GM23248 (cell line): ENCODE data around the gene CCNB2. TPM values are rescaled to one million over a fixed set of nuclear protein-coding genes. Genes with fewer than 3 reads are reported as not detected.

ENCODE experiments used
- DNase-seq: peaks from one replicate; pipeline ENCODE4 v3.0.0-alpha.2; 2015
- H2AFZ ChIP-seq: fragments of 200-600 bp; sonication (generic); 2 replicates; pipeline ENCODE4 v1.6.1; 2016; ENCODE audit warnings: antibody characterized with exemption
- H3F3A ChIP-seq: fragments of 200-600 bp; sonication (generic); 2 replicates; pipeline ENCODE4 v1.6.1; 2016; ENCODE audit warnings: mild to moderate bottlenecking, antibody characterized with exemption, mixed run types; ENCODE audit not compliant: insufficient read depth
- H3K27ac ChIP-seq: fragments of 200-600 bp; sonication (generic); 2 replicates; pipeline ENCODE4 v1.5.1; 2016; ENCODE audit warnings: mild to moderate bottlenecking
- H3K27me3 ChIP-seq: fragments of 200-600 bp; sonication (generic); replicated peaks from 2 replicates; pipeline ENCODE4 v1.6.1; 2016; ENCODE audit warnings: mild to moderate bottlenecking; ENCODE audit not compliant: insufficient read depth
- H3K36me3 ChIP-seq: fragments of 200-600 bp; sonication (generic); 2 replicates; pipeline ENCODE4 v1.6.1; 2016; ENCODE audit warnings: low read depth, mild to moderate bottlenecking
- H3K4me1 ChIP-seq: fragments of 200-600 bp; sonication (generic); 2 replicates; pipeline ENCODE4 v1.6.1; 2016; ENCODE audit warnings: mild to moderate bottlenecking; ENCODE audit not compliant: insufficient read depth
- H3K4me2 ChIP-seq: fragments of 200-600 bp; sonication (generic); one replicate; pipeline ENCODE4 v1.6.1; 2016; ENCODE audit warnings: mild to moderate bottlenecking; ENCODE audit not compliant: unreplicated experiment
- H3K4me3 ChIP-seq: fragments of 200-600 bp; sonication (generic); 2 replicates; pipeline ENCODE4 v1.5.1; 2016; ENCODE audit warnings: mild to moderate bottlenecking
- H3K79me2 ChIP-seq: fragments of 200-600 bp; sonication (generic); 2 replicates; pipeline ENCODE4 v1.6.1; 2016; ENCODE audit warnings: mild to moderate bottlenecking; ENCODE audit not compliant: insufficient read depth
- H3K9ac ChIP-seq: fragments of 200-600 bp; sonication (generic); 2 replicates; pipeline ENCODE4 v1.6.1; 2016; ENCODE audit warnings: mild to moderate bottlenecking
- H3K9me2 ChIP-seq: fragments of 200-600 bp; sonication (generic); 2 replicates; pipeline ENCODE4 v1.6.1; 2016; ENCODE audit warnings: mixed run types, mild to moderate bottlenecking, moderate library complexity; ENCODE audit not compliant: insufficient read depth
- H3K9me3 ChIP-seq: fragments of 200-600 bp; sonication (generic); one replicate; pipeline ENCODE4 v1.6.1; 2017; ENCODE audit warnings: low read depth
- H4K20me1 ChIP-seq: fragments of 200-600 bp; sonication (generic); 2 replicates; pipeline ENCODE4 v1.6.0; 2016; ENCODE audit not compliant: insufficient read depth
- EZH2 ChIP-seq: fragments of 200-600 bp; sonication (generic); IDR thresholded peaks from 2 replicates; pipeline ENCODE4 v1.6.1; 2018; ENCODE audit warnings: antibody characterized with exemption, mild to moderate bottlenecking; ENCODE audit not compliant: insufficient read depth, poor library complexity, severe bottlenecking
- EZH2phosphoT487 ChIP-seq: fragments of 200-600 bp; sonication (generic); IDR thresholded peaks from 2 replicates; pipeline ENCODE4 v1.6.1; 2018; ENCODE audit warnings: antibody characterized with exemption, moderate library complexity, mild to moderate bottlenecking, low read depth; ENCODE audit not compliant: insufficient read depth
- WGBS, 2 experiments: methylation state at CpG; one replicate each; pipeline ENCODE4 v1.1.6; 2015 to 2017; ENCODE audit warnings: low lambda C conversion rate in 2 of 2, low coverage in 1 of 2; ENCODE audit errors: missing lambda C conversion rate in 2 of 2; 5-methylcytosine and 5-hydroxymethylcytosine counted together
- in situ Hi-C: fragments of 300-500 bp; cut with MboI; formaldehyde crosslinking; loops from 2 replicates; pipeline ENCODE4 v1.15.0; 2020
- polyA plus RNA-seq: library from polyadenylated mRNA; unstranded; fragments of >200 nt; fragmentation: Nextera tagmentation; extraction: Ambion mirVana; gene quantifications from 2 replicates; pipeline ENCODE4 v1.2.1, GENCODE V29; 2016
- total RNA-seq: library from RNA; depleted of rRNA; stranded (reverse); fragments of >200 nt; shearing (Covaris generic); gene quantifications from 2 replicates; pipeline ENCODE4 v1.2.3, GENCODE V29; 2014

CCNB2 gene
- total and polyA plus RNA-seq, 2 experiments from 2014 or later, result 23.2 to 33.9 TPM

GRCh38 chr15:59099162-59099685 lies 5.7 kb upstream of the CCNB2 start:
- no peaks in the 10 kb centered on the region for H3K9me3 ChIP-seq
- no peak overlapping the region for H2AFZ ChIP-seq
- H3K36me3 ChIP-seq, result peaks cover 30% of the 10 kb centered on the region
- no peak overlapping the region for H3K9ac ChIP-seq
- H4K20me1 ChIP-seq, result no peaks in the 10 kb centered on the region
- H3K9me2 ChIP-seq, result no peaks in the 10 kb centered on the region
- DNase-seq, result no peak
- WGBS, 2 experiments, result 94 to 99% methylated on average over 2 of the region's 2 CpGs
- no peak overlapping the region for H3K27ac ChIP-seq
- no peak overlapping the region for H3K4me3 ChIP-seq
- in situ Hi-C loops, result no loop called here
- H3K4me2 ChIP-seq, result no peak overlapping the region
- H3K4me1 ChIP-seq, result no peaks in the 10 kb centered on the region
- H3F3A ChIP-seq, result peaks cover 15% of the 10 kb centered on the region; the same call in 1 of the 2 replicates
- TF ChIP-seq EZH2 (no peak), EZH2phosphoT487 (no peak)
- no peaks in the 10 kb centered on the region for H3K79me2 ChIP-seq
- no peaks in the 10 kb centered on the region for H3K27me3 ChIP-seq

GRCh38 chr15:59104602-59104911 lies 389 bp upstream of the CCNB2 start:
- Histone ChIP-seq H3K9me3 (no peaks in the 10 kb centered on the region), H3K9me2 (no peaks in the 10 kb centered on the region), H4K20me1 (no peaks in the 10 kb centered on the region), H3K4me3 (peak overlapping the region; percentile 80), H2AFZ (peak overlapping the region; percentile 94), H3K4me1 (peaks cover 12% of the 10 kb centered on the region), H3K4me2 (peak overlapping the region; percentile 84), H3K79me2 (peaks cover 29% of the 10 kb centered on the region), H3K9ac (peak overlapping the region; percentile 81), H3F3A (peaks cover 14% of the 10 kb centered on the region; the same call in 1 of the 2 replicates), H3K27ac (peak overlapping the region; percentile 72), H3K36me3 (no peaks in the 10 kb centered on the region), H3K27me3 (no peaks in the 10 kb centered on the region)
- WGBS, 2 experiments, result 0 to 2% methylated on average over 9 of the region's 9 CpGs
- in situ Hi-C loops, result no loop called here
- DNase-seq, result no peak
- no peak for TF ChIP-seq EZH2phosphoT487

- peaks cover 29% of the 10 kb centered on the region for H3K79me2 ChIP-seq
- H3K9me2 ChIP-seq, result no peaks in the 10 kb centered on the region
- H3K27me3 ChIP-seq, result no peaks in the 10 kb centered on the region
- H3K4me1 ChIP-seq, result peaks cover 12% of the 10 kb centered on the region
- 49 to 52% methylated on average over 2 of the region's 2 CpGs for WGBS, 2 experiments
- H3F3A ChIP-seq, result peaks cover 14% of the 10 kb centered on the region; the same call in 1 of the 2 replicates
- no peaks in the 10 kb centered on the region for H4K20me1 ChIP-seq
- no peak for TF ChIP-seq EZH2phosphoT487
- TF ChIP-seq EZH2, result no peak
- no peak for DNase-seq
- peak overlapping the region; percentile 86 for H3K4me2 ChIP-seq
- peak overlapping the region; percentile 72 for H3K27ac ChIP-seq
- H3K4me3 ChIP-seq, result peak overlapping the region; percentile 80
- in situ Hi-C loops, result no loop called here
- H3K9ac ChIP-seq, result peak overlapping the region; percentile 81
- no peaks in the 10 kb centered on the region for H3K36me3 ChIP-seq
- no peaks in the 10 kb centered on the region for H3K9me3 ChIP-seq
- peak overlapping the region; percentile 94 for H2AFZ ChIP-seq
Observed at GRCh38 chr15:59105854-59106253, 908 bp downstream of the CCNB2 start.

GRCh38 chr15:59111251-59111650 lies 6.3 kb downstream of the CCNB2 start:
- H2AFZ ChIP-seq, result no peak overlapping the region
- no peak overlapping the region for H3K4me2 ChIP-seq
- H3K9me2 ChIP-seq, result no peaks in the 10 kb centered on the region
- peaks cover 11% of the 10 kb centered on the region for H3K4me1 ChIP-seq
- no peak overlapping the region for H3K4me3 ChIP-seq
- no peaks in the 10 kb centered on the region for H3K27me3 ChIP-seq
- H3K9ac ChIP-seq, result no peak overlapping the region
- H3K79me2 ChIP-seq, result peaks cover 36% of the 10 kb centered on the region
- DNase-seq, result no peak
- H3K27ac ChIP-seq, result no peak overlapping the region
- in situ Hi-C loops, result no loop called here
- TF ChIP-seq EZH2phosphoT487, result no peak
- no peak for TF ChIP-seq EZH2
- H3K36me3 ChIP-seq, result 0 out of 2 replicates have a peak, but pooled peaks cover 12% of the 10 kb centered on the region
- H3K9me3 ChIP-seq, result no peaks in the 10 kb centered on the region
- 89 to 91% methylated on average over 4 of the region's 4 CpGs for WGBS, 2 experiments
- H4K20me1 ChIP-seq, result no peaks in the 10 kb centered on the region
- peaks cover 4% of the 10 kb centered on the region; the same call in 1 of the 2 replicates for H3F3A ChIP-seq

GRCh38 chr15:59115047-59115446 lies 10.1 kb downstream of the CCNB2 start:
- in situ Hi-C loops, result no loop called here
- Histone ChIP-seq H3K4me2 (no peak overlapping the region), H3K9me2 (no peaks in the 10 kb centered on the region), H3K79me2 (peaks cover 15% of the 10 kb centered on the region; the same call in 1 of the 2 replicates), H3K4me3 (no peak overlapping the region), H4K20me1 (no peaks in the 10 kb centered on the region), H3K9ac (no peak overlapping the region), H3F3A (peaks cover 4% of the 10 kb centered on the region; the same call in 1 of the 2 replicates), H3K9me3 (no peaks in the 10 kb centered on the region), H2AFZ (no peak overlapping the region), H3K27me3 (no peaks in the 10 kb centered on the region), H3K27ac (no peak overlapping the region), H3K4me1 (0 out of 2 replicates have a peak, but pooled peaks cover 7% of the 10 kb centered on the region), H3K36me3 (0 out of 2 replicates have a peak, but pooled peaks cover 12% of the 10 kb centered on the region)
- TF ChIP-seq EZH2phosphoT487 (no peak), EZH2 (no peak)
- WGBS, 2 experiments, result 63 to 66% methylated on average over 2 of the region's 2 CpGs
- DNase-seq, result peak; percentile 29
